CMK (cell line): ENCODE data around the gene MRM3.
"Not testable (repeated sequence)": the region's sequence is repeated elsewhere in the genome, so short reads cannot be mapped to it uniquely, and the experiment has no call there.

ENCODE experiments used
- DNase-seq: peaks from one replicate; pipeline ENCODE4 v3.0.0-alpha.2; 2010; ENCODE audit warnings: low read depth

MRM3 gene

GRCh38 chr17:781805-782731 is at the start of gene MRM3, which contains the start of gene GLOD4:
TSS of gene MRM3 (plus strand) at chr17:782353. CDS start at chr17:782379, 26 bp downstream.
TSS of gene GLOD4 (minus strand) at chr17:782280. CDS start at chr17:782255, 25 bp downstream.
- peak; percentile 53 for DNase-seq

- no peak for DNase-seq
These were observed 49.0 kb upstream of the MRM3 start for GRCh38 chr17:732902-733720.

- DNase-seq = no peak
These were observed 48.4 kb upstream of the MRM3 start for GRCh38 chr17:733743-734142.

- no peak for DNase-seq
These were observed 44.5 kb upstream of the MRM3 start for GRCh38 chr17:737561-738113.

- no peak for DNase-seq
These were observed 41.7 kb upstream of the MRM3 start for GRCh38 chr17:740240-741017.

GRCh38 chr17:742147-742793 is 39.9 kb upstream of the MRM3 start:
- no peak for DNase-seq

GRCh38 chr17:743139-743538 is 39.0 kb upstream of the MRM3 start:
- no peak for DNase-seq

GRCh38 chr17:744937-745336 is 37.2 kb upstream of the MRM3 start:
- DNase-seq = no peak

- no peak for DNase-seq
These were observed 36.7 kb upstream of the MRM3 start for GRCh38 chr17:745406-745805.

GRCh38 chr17:746181-746580 is 36.0 kb upstream of the MRM3 start:
- DNase-seq = no peak

GRCh38 chr17:746783-747629 is 35.1 kb upstream of the MRM3 start:
- no peak for DNase-seq

- DNase-seq = not testable (repeated sequence)
These were observed 33.5 kb upstream of the MRM3 start for GRCh38 chr17:748604-749003.

- DNase-seq = not testable (repeated sequence)
These were observed 32.8 kb upstream of the MRM3 start for GRCh38 chr17:749359-749758.

GRCh38 chr17:750431-751037 is 31.6 kb upstream of the MRM3 start:
- no peak for DNase-seq

- no peak for DNase-seq
These were observed 30.7 kb upstream of the MRM3 start for GRCh38 chr17:751269-752001.

GRCh38 chr17:752002-752619 is 30.0 kb upstream of the MRM3 start, which contains the start of gene GEMIN4:
TSS of gene GEMIN4 (minus strand) at chr17:752264. CDS start at chr17:752142, 122 bp downstream.
- peak; percentile 73 for DNase-seq

- DNase-seq = no peak
These were observed 29.4 kb upstream of the MRM3 start for GRCh38 chr17:752620-753219.

GRCh38 chr17:753418-753817 is 28.7 kb upstream of the MRM3 start:
- no peak for DNase-seq
